GM12874 (cell line): ENCODE data around the gene ANKS1A.

ENCODE experiments used
- TF ChIP-seq, protein P1 (sequence below): IDR thresholded peaks from 2 replicates; pipeline ENCODE4 v1.5.1; 2011; ENCODE audit warnings: low read depth, mild to moderate bottlenecking, control low read depth, low read length, moderate library complexity; ENCODE audit not compliant: insufficient read depth

ANKS1A gene

DNA sequence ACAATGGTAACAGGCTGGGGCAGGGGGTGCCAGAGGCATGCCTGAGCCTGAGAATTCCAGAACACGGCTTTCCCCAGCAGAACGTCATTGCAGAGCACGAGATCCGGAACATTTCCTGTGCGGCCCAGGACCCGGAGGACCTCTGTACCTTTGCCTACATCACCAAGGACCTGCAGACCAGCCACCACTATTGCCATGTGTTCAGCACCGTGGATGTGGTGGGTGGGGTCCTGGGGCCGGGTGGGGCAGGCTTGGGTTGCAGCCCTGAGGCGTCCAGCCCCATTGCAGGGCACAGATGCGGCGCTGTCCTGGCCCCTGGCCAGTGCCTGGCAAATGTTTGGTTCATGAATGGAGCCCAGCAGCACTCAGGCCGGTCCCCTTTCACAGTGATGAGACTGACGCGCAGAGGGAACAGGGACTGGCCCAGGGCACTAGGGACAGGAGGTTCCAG is 195.0 kb downstream of the ANKS1A start:
- TF ChIP-seq, protein P1, sequence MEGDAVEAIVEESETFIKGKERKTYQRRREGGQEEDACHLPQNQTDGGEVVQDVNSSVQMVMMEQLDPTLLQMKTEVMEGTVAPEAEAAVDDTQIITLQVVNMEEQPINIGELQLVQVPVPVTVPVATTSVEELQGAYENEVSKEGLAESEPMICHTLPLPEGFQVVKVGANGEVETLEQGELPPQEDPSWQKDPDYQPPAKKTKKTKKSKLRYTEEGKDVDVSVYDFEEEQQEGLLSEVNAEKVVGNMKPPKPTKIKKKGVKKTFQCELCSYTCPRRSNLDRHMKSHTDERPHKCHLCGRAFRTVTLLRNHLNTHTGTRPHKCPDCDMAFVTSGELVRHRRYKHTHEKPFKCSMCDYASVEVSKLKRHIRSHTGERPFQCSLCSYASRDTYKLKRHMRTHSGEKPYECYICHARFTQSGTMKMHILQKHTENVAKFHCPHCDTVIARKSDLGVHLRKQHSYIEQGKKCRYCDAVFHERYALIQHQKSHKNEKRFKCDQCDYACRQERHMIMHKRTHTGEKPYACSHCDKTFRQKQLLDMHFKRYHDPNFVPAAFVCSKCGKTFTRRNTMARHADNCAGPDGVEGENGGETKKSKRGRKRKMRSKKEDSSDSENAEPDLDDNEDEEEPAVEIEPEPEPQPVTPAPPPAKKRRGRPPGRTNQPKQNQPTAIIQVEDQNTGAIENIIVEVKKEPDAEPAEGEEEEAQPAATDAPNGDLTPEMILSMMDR = no peak

DNA sequence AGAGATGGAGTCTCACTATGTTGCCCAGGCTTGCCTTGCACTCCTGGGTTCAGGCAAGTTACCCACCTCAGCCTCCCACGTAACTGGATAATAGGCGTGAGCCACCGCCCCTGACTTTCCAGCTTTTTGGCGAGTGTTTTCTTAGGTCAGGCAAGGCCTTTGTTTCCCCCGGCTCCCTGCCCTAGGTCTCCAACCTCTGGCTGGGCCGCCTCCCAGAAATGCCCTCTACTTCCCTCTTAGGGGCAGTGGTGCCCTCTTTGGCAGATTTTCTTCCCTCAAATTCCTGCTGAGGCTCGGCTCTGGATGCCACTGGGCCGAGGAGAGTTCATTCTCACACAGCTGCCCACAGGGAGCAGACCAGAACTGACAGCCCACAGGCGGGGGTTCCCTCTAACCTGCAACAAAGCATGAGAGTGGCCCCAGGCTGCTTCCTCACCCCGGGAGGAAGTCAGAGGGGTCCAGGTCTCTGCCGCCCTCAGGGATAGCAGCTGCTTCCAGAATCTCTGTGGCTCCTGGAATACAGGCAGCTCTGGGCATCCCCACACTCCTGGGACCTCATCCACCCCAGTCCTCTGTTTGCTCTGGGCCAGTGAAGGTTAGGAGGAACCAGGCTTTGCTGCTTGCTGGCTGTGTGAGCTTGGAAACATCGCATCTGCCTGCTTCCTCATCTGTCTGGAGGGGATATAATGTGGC is 195.6 kb downstream of the ANKS1A start:
- TF ChIP-seq, protein P1 = no peak

DNA sequence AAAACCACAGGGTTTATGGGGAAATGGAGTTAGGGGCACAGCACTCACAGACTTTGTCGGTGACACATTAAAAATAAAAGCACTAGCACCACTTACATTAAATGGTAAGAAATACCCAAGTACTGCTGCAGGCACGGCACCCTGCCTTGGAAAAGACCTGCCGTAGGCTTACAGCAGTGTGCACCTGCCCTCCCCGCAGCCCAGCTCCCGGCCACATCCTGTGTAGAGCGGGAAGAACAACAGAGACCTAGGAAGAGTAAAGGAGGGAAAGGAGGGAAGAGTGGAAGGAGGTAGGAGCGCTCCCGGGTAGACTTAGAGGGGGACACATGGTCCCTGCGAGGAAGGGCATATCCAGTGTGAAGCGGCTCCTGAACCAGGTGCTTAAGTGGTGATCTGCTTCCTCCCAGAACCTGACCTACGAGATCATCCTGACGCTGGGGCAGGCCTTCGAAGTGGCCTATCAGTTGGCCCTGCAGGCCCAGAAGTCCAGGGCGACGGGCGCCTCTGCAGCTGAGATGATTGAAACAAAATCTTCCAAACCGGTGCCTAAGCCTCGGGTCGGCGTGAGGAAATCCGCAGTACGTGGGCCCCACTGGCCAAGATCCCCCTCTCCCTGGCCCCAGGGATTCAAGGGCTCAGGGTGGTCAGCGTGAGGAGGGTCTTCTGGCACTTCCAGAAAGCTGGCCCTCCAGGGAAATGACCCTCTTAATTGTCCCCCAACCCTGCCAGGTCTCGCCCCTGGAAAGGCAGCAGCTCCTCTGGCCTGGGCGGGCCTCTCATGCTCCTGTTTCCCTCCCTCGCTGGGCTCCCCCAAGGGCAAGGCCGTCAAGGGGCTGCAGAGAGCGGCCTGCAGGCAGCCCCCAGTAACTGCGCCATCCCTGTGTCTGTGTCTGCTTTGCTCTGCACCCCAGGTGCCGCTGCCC is 196.6 kb downstream of the ANKS1A start:
- TF ChIP-seq, protein P1 = no peak

DNA sequence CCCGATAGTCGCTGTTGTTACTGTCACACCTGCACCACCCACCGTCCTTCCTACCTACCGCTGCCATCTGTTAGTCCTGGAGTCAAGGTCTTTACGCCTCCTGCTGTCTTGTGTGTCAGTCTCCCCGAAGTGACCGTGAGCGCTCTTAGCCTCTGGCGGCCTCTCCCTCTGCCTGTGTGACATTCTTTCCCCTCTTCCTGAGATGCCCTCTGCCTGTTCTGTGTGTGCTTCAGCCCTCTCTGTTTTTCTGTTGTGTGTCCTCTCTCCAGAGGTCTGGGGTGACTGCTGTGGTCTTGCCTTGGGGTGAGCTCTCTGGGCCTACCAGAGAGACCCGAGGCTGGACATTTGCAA is 197.2 kb downstream of the ANKS1A start:
- TF ChIP-seq, protein P1 = no peak

DNA sequence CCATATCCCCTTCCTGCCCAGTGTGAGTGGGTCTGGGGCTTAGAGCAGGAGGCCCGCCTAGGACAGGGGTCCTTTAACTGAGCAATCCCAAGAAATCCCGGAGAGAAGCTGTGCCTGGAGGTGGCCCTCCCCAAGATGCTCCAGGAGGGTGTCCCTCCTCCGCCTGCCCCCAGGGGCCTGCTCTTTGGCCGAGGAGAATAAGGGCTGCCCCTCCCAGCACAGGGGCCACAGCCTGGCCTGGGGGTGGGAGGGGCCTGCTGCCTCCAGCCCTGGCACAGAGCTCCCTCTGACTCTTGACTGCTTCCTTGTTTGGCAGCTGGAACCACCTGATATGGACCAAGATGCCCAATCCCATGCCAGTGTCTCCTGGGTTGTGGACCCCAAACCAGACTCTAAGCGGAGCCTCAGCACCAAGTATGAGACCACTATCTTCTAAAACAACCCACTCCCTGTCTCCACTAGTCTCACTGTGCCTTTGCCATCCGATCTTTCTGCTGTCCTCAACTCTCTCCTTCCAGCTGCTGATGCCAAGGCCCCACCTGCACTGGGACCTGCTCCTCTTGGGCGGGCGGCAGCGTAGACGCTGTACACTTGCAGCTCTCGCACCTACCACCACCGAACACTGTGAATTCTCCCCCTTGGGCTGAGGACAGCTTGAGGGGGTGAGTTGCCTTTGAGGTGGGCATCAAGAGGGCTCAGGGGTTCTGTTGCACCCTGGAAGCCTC is 197.7 kb downstream of the ANKS1A start:
- TF ChIP-seq, protein P1 = no peak

DNA sequence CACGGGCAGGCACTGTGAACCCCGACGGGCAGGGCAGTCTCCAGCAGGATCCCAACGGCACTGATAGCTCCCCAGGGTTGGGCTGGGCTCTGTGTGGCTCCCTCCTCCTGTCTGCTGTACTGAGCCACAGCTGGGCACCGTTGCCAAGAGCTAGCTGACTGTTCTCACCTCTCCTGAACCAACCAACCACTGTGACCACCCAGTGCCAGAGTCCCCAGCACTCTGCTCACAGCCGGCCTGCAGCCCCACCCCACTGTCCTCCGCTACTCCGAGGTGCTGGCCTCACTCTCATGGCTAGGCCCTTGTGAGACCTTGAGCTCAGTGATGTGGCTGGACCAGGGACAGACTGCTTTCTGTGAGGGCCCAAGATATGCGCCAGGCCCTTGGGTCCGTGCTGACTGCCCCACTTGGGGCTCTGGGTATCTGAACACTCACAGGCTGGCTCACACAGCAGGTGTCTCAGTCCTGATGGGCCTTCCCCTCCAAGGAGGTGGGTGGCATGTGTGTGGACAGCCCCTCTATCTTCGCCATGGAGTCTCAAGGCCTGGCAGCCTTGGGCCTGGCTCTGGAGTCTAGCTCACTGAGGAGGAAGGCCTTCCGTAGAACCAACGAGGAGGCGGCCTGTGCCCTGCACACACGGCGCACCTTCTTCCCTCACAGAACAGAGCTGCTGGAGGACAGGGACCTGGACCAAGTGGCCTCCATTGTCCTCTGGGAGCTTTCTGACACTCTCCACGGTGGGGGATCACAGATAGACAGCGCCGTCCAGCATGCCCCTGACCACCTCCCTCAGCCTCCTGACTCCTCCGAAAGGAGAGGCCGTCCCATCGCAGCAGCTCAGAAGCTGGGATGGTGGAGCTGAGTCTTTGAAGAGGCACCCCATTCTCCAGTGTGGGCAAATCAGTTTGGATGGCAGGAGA is 198.6 kb downstream of the ANKS1A start:
- TF ChIP-seq, protein P1 = no peak
